Suprapubic skin (tissue), 4 donors: ENCODE data around the gene HYLS1. TPM values are rescaled to one million over a fixed set of nuclear protein-coding genes. Genes with fewer than 3 reads are reported as not detected.
A peak's percentile ranks its signal among the peaks of the same experiment; 100 is the strongest.

ENCODE experiments used
- DNase-seq, 2 donors: peaks; one replicate each; pipeline ENCODE4 v3.0.0-alpha.2; 2019; ENCODE audit warnings: low spot score in 2 of 2
- H3K27ac ChIP-seq: fragments of 200-600 bp; sonication (generic); one replicate; pipeline ENCODE4 v1.5.1; 2019
- H3K27me3 ChIP-seq: fragments of 200-600 bp; sonication (generic); one replicate; pipeline ENCODE4 v1.5.1; 2019
- H3K36me3 ChIP-seq: fragments of 200-600 bp; sonication (generic); one replicate; pipeline ENCODE4 v1.5.1; 2019
- H3K4me1 ChIP-seq: fragments of 200-600 bp; sonication (generic); one replicate; pipeline ENCODE4 v1.5.1; 2019
- H3K4me3 ChIP-seq: fragments of 200-600 bp; sonication (generic); one replicate; pipeline ENCODE4 v1.5.1; 2019; ENCODE audit warnings: mild to moderate bottlenecking
- H3K9me3 ChIP-seq: fragments of 200-600 bp; sonication (generic); one replicate; pipeline ENCODE4 v1.5.1; 2019
- EP300 ChIP-seq: sonication (generic); formaldehyde crosslinking; IDR thresholded peaks from one replicate; pipeline ENCODE4 v1.6.1; 2017; ENCODE audit warnings: antibody characterized with exemption
- POLR2A ChIP-seq, 2 donors: fragments of 450-650 bp; IDR thresholded peaks; one replicate each; pipeline ENCODE4 v1.6.1; 2017; ENCODE audit warnings: antibody characterized with exemption in 2 of 2, mild to moderate bottlenecking in 2 of 2, moderate library complexity in 2 of 2
- POLR2AphosphoS5 ChIP-seq, 3 donors: sonication (generic); formaldehyde crosslinking; IDR thresholded peaks; one replicate each; pipeline ENCODE4 v1.6.1; 2017; ENCODE audit warnings: antibody characterized with exemption in 3 of 3
- whole genome bisulfite sequencing: methylation state at CpG from one replicate; pipeline ENCODE4 v1.1.5; 2018; 5-methylcytosine and 5-hydroxymethylcytosine counted together
- total RNA-seq, 4 donors: library from RNA; depleted of rRNA; stranded (reverse); fragments of >200 nt; gene quantifications; one replicate each; pipeline ENCODE4 v1.1.0, GENCODE V29; 2016
- TF ChIP-seq, protein P1 (sequence below), 2 donors: fragments of 200-600 bp in 1 of 2; fragments of 450-650 bp in 1 of 2; sonication (generic) in 1 of 2; IDR thresholded peaks; one replicate each; pipeline ENCODE4 v1.5.1; 2016 to 2019; ENCODE audit warnings: antibody characterized with exemption in 2 of 2, mild to moderate bottlenecking in 1 of 2, moderate library complexity in 1 of 2

The HYLS1 gene
- total RNA-seq, 4 donors from 2014 or later, result 2.4 to 3.4 (median 3.1) TPM

GRCh38 chr11:125892994-125893393 is 5.5 kb downstream of the HYLS1 start:
- TF ChIP-seq POLR2AphosphoS5 (IDR thresholded peaks at IDR 0.05), result no peak
- no peak for TF ChIP-seq EP300
- no peak for TF ChIP-seq POLR2A (IDR thresholded peaks at IDR 0.05)
- TF ChIP-seq, protein P1, sequence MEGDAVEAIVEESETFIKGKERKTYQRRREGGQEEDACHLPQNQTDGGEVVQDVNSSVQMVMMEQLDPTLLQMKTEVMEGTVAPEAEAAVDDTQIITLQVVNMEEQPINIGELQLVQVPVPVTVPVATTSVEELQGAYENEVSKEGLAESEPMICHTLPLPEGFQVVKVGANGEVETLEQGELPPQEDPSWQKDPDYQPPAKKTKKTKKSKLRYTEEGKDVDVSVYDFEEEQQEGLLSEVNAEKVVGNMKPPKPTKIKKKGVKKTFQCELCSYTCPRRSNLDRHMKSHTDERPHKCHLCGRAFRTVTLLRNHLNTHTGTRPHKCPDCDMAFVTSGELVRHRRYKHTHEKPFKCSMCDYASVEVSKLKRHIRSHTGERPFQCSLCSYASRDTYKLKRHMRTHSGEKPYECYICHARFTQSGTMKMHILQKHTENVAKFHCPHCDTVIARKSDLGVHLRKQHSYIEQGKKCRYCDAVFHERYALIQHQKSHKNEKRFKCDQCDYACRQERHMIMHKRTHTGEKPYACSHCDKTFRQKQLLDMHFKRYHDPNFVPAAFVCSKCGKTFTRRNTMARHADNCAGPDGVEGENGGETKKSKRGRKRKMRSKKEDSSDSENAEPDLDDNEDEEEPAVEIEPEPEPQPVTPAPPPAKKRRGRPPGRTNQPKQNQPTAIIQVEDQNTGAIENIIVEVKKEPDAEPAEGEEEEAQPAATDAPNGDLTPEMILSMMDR (IDR thresholded peaks at IDR 0.05), result no peak
- H3K4me1 ChIP-seq, result peaks cover 9% of the 10 kb centered on the region

DNA sequence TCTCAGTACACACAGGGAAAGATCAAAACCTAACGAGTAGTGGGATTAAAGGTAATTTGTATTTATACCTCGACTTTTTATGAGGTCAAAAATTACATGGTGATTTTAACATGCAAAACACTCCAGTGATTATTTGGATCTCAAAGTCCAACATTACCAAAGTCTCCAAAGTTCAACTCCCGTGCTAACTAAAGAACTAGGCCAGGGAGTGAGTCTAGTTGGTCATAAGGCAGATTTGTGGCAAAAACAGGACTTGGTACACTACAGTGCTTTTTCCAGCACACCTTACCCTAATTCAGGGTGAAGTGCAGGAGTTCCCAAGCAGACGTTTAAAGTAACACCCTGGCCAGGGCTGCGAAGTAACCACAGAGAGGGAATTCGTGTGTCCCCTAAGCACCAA is 14.4 kb downstream of the HYLS1 start:
- Histone ChIP-seq H3K4me3 (peak overlapping the region; percentile 56), H3K36me3 (peaks cover 10% of the 10 kb centered on the region), H3K4me1 (peaks cover 25% of the 10 kb centered on the region), H3K27me3 (peaks cover 29% of the 10 kb centered on the region), H3K27ac (no peak overlapping the region), H3K9me3 (no peaks in the 10 kb centered on the region)
- no peak for DNase-seq
- 97% methylated on average over 3 of the region's 6 CpGs for WGBS
- TF ChIP-seq POLR2AphosphoS5 (IDR thresholded peaks at IDR 0.05) (no peak), EP300 (no peak), POLR2A (IDR thresholded peaks at IDR 0.05) (no peak)
- TF ChIP-seq, protein P1 (IDR thresholded peaks at IDR 0.05), result no peak

More at GRCh38 chr11:125892994-125893393, 5.5 kb downstream of the HYLS1 start:
- Histone ChIP-seq H3K27ac (no peak overlapping the region), H3K9me3 (no peaks in the 10 kb centered on the region), H3K36me3 (peaks cover 29% of the 10 kb centered on the region), H3K4me3 (no peak overlapping the region), H3K27me3 (no peaks in the 10 kb centered on the region)
- no peak for DNase-seq

DNA sequence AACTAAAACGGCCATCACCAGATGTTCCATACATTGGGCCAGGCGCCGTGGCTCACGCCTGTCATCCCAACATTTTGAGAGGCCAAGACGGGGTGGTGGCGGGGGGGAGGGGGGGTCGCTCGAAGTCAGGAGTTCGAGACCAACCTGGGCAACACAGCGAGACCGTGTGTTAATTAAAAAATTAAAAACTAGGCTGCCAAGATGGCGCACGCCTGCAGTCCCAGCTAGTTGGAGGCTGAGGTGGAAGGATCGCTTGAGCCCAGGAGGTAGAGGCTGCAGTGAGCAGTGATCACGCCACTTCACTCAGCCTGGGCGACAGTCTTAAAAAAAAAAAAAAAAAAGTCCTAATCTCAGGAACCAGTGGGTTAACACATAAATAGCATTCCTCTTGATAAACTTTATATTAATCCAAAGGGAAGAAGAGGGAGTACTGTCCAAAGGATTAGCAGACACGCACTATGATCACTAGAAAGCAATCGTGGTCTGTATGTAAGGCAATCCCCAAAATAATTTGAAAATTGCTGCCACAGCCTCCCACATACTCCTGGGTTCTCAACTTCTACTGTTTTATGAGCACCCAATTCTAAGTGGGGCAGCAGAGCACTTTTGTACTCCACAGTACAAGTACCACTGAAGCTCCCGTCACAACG is 14.9 kb downstream of the HYLS1 start:
- no peak for TF ChIP-seq POLR2AphosphoS5 (IDR thresholded peaks at IDR 0.05)
- no peak for TF ChIP-seq POLR2A (IDR thresholded peaks at IDR 0.05)
- no peak for TF ChIP-seq EP300
- TF ChIP-seq, protein P1 (IDR thresholded peaks at IDR 0.05), result no peak
- DNase-seq, result no peak
- Histone ChIP-seq H3K27me3 (peaks cover 29% of the 10 kb centered on the region), H3K36me3 (peaks cover 10% of the 10 kb centered on the region), H3K9me3 (no peaks in the 10 kb centered on the region), H3K27ac (peak overlapping the region; percentile 16), H3K4me1 (peaks cover 25% of the 10 kb centered on the region), H3K4me3 (peak overlapping the region; percentile 56)
- 48% methylated on average over 17 of the region's 20 CpGs for WGBS

GRCh38 chr11:125902927-125903710 is 15.7 kb downstream of the HYLS1 start, which contains the start of gene PUS3:
Gene PUS3 (minus strand): TSS chr11:125903206. CDS start chr11:125896284, 6,922 bp downstream.
- 2% methylated on average over 31 of the region's 31 CpGs for WGBS
- no peaks in the 10 kb centered on the region for H3K9me3 ChIP-seq
- peak; percentile 93 to 95 for DNase-seq
- H3K4me3 ChIP-seq, result peak within 1 kb of the TSS; percentile 56
- H3K36me3 ChIP-seq, result peaks cover 10% of the 10 kb centered on the region
- peaks cover 29% of the 10 kb centered on the region for H3K27me3 ChIP-seq
- peak within 1 kb of the TSS; percentile 16 for H3K27ac ChIP-seq
- peaks cover 25% of the 10 kb centered on the region for H3K4me1 ChIP-seq
- TF ChIP-seq EP300, result no peak
- TF ChIP-seq, protein P1 (IDR thresholded peaks at IDR 0.05), result no peak
- TF ChIP-seq POLR2A (IDR thresholded peaks at IDR 0.05), result no peak
- no peak for TF ChIP-seq POLR2AphosphoS5 (IDR thresholded peaks at IDR 0.05)
